Effector memory CD8-positive, alpha-beta T cell (primary cell): ENCODE measurements around the gene SLC34A1.
"Not testable (repeated sequence)": the region's sequence is repeated elsewhere in the genome, so short reads cannot be mapped to it uniquely, and the experiment has no call there.

ENCODE experiments used
- ATAC-seq: fragments of 150-1000 bp; cut with Tn5 transposase; replicated peaks from 2 replicates; pipeline ENCODE4 v1.10.0; 2021; ENCODE audit warnings: mild to moderate bottlenecking, moderate library complexity
- DNase-seq, 3 experiments: peaks; one replicate each; pipeline ENCODE4 v3.0.0; 2021
- H3K27ac Mint-ChIP-seq, 2 donors: one replicate each; pipeline ENCODE4 v1.8.0; 2022; ENCODE audit warnings: mild to moderate bottlenecking in 2 of 2, mixed read lengths in 2 of 2, moderate library complexity in 2 of 2
- H3K27me3 Mint-ChIP-seq, 2 donors: one replicate each; pipeline ENCODE4 v1.8.0; 2022; ENCODE audit warnings: mixed read lengths in 2 of 2
- H3K36me3 Mint-ChIP-seq: one replicate; pipeline ENCODE4 v1.8.0; 2022; ENCODE audit warnings: mild to moderate bottlenecking, moderate library complexity, mixed read lengths; ENCODE audit not compliant: insufficient read depth
- H3K4me1 Mint-ChIP-seq, 2 donors: one replicate each; pipeline ENCODE4 v1.8.0; 2022; ENCODE audit warnings: low read depth in 2 of 2, mixed read lengths in 2 of 2
- H3K4me3 Mint-ChIP-seq, 2 donors: one replicate each; pipeline ENCODE4 v1.8.0; 2022; ENCODE audit warnings: mild to moderate bottlenecking in 2 of 2, mixed read lengths in 2 of 2, moderate library complexity in 2 of 2
- H3K9me3 Mint-ChIP-seq, 2 donors: one replicate each; pipeline ENCODE4 v1.8.0; 2022; ENCODE audit warnings: mixed read lengths in 2 of 2

Gene SLC34A1

GRCh38 chr5:177358370-177358819, 25.8 kb upstream of the SLC34A1 start:
- no peak for ATAC-seq
- no peak for DNase-seq
- peak overlapping the region; percentile 87 to 96 for H3K4me3 Mint-ChIP-seq
- H3K27me3 Mint-ChIP-seq, result no peaks in the 10 kb centered on the region
- no peaks in the 10 kb centered on the region for H3K9me3 Mint-ChIP-seq
- H3K36me3 Mint-ChIP-seq, result peaks cover 29% of the 10 kb centered on the region
- peak overlapping the region; percentile 92 to 98 for H3K27ac Mint-ChIP-seq
- peaks cover 65 to 69% of the 10 kb centered on the region in 2 donors for H3K4me1 Mint-ChIP-seq

GRCh38 chr5:177359451-177359851, 24.8 kb upstream of the SLC34A1 start:
- DNase-seq (no peak), ATAC-seq (no peak)
- H3K4me1 Mint-ChIP-seq, result peaks cover 70 to 71% of the 10 kb centered on the region in 2 donors
- peak overlapping the region; percentile 87 to 96 for H3K4me3 Mint-ChIP-seq
- H3K27ac Mint-ChIP-seq, result peak overlapping the region; percentile 92 to 98
- no peaks in the 10 kb centered on the region for H3K9me3 Mint-ChIP-seq
- no peaks in the 10 kb centered on the region for H3K27me3 Mint-ChIP-seq
- peaks cover 31% of the 10 kb centered on the region for H3K36me3 Mint-ChIP-seq

- H3K4me1 Mint-ChIP-seq, result peaks cover 68 to 71% of the 10 kb centered on the region in 2 donors
- no peaks in the 10 kb centered on the region for H3K27me3 Mint-ChIP-seq
- ATAC-seq (no peak), DNase-seq (no peak)
- H3K4me3 Mint-ChIP-seq, result peak overlapping the region; percentile 87 to 96
- H3K36me3 Mint-ChIP-seq, result peaks cover 32% of the 10 kb centered on the region
- H3K27ac Mint-ChIP-seq, result peak overlapping the region; percentile 92 to 98
- H3K9me3 Mint-ChIP-seq, result no peaks in the 10 kb centered on the region
These were observed 24.4 kb upstream of the SLC34A1 start for GRCh38 chr5:177359860-177360259.

GRCh38 chr5:177360740-177361139, 23.5 kb upstream of the SLC34A1 start:
- Mint-ChIP-seq H3K4me1 (peaks cover 65% of the 10 kb centered on the region in 2 donors), H3K27ac (peak overlapping the region in 1 of 2 donors; percentile 92), H3K36me3 (peaks cover 32% of the 10 kb centered on the region), H3K4me3 (peak overlapping the region; percentile 31)
- H3K27me3 Mint-ChIP-seq, ATAC-seq, H3K9me3 Mint-ChIP-seq, DNase-seq: not testable (repeated sequence)

- peak overlapping the region; percentile 85 to 86 for H3K4me3 Mint-ChIP-seq
- peak overlapping the region; percentile 85 to 92 for H3K27ac Mint-ChIP-seq
- peaks cover 32% of the 10 kb centered on the region for H3K36me3 Mint-ChIP-seq
- DNase-seq (no peak), ATAC-seq (no peak)
- H3K4me1 Mint-ChIP-seq, result peaks cover 59 to 60% of the 10 kb centered on the region in 2 donors
- H3K27me3 Mint-ChIP-seq, result no peaks in the 10 kb centered on the region
- no peaks in the 10 kb centered on the region for H3K9me3 Mint-ChIP-seq
These were observed 22.6 kb upstream of the SLC34A1 start for GRCh38 chr5:177361418-177362291.

- Mint-ChIP-seq H3K9me3 (no peaks in the 10 kb centered on the region), H3K27ac (peak overlapping the region; percentile 85 to 92), H3K4me3 (peak overlapping the region; percentile 85 to 86), H3K4me1 (peaks cover 54% of the 10 kb centered on the region in 2 donors), H3K36me3 (peaks cover 32% of the 10 kb centered on the region), H3K27me3 (no peaks in the 10 kb centered on the region)
- DNase-seq (no peak), ATAC-seq (no peak)
These were observed 22.0 kb upstream of the SLC34A1 start for GRCh38 chr5:177362292-177362609.

GRCh38 chr5:177362610-177363507, 21.4 kb upstream of the SLC34A1 start:
- Mint-ChIP-seq H3K27me3 (no peaks in the 10 kb centered on the region), H3K27ac (peak overlapping the region; percentile 85 to 92), H3K4me3 (peak overlapping the region; percentile 85 to 86), H3K4me1 (peaks cover 49% of the 10 kb centered on the region in 2 donors), H3K9me3 (no peaks in the 10 kb centered on the region), H3K36me3 (peaks cover 28% of the 10 kb centered on the region)
- peak; percentile 46 to 50 (median 48) for DNase-seq
- ATAC-seq, result peak; percentile 74

GRCh38 chr5:177363565-177363964, 20.7 kb upstream of the SLC34A1 start:
- H3K9me3 Mint-ChIP-seq, result no peaks in the 10 kb centered on the region
- peak overlapping the region; percentile 85 to 86 for H3K4me3 Mint-ChIP-seq
- H3K27me3 Mint-ChIP-seq, result no peaks in the 10 kb centered on the region
- peaks cover 29% of the 10 kb centered on the region for H3K36me3 Mint-ChIP-seq
- H3K4me1 Mint-ChIP-seq, result peaks cover 46 to 51% of the 10 kb centered on the region in 2 donors
- ATAC-seq, result no peak
- peak overlapping the region in 1 of 2 donors; percentile 56 for H3K27ac Mint-ChIP-seq
- no peak for DNase-seq

- peak overlapping the region; percentile 29 to 86 for H3K4me3 Mint-ChIP-seq
- ATAC-seq, result no peak
- peaks cover 37% of the 10 kb centered on the region for H3K36me3 Mint-ChIP-seq
- H3K9me3 Mint-ChIP-seq, result no peaks in the 10 kb centered on the region
- H3K27ac Mint-ChIP-seq, result peak overlapping the region; percentile 56 to 65
- no peak for DNase-seq
- H3K27me3 Mint-ChIP-seq, result no peaks in the 10 kb centered on the region
- H3K4me1 Mint-ChIP-seq, result peaks cover 45 to 51% of the 10 kb centered on the region in 2 donors
These were observed 19.9 kb upstream of the SLC34A1 start for GRCh38 chr5:177364159-177364962.

- H3K4me3 Mint-ChIP-seq, result no peak overlapping the region
- peaks cover 36% of the 10 kb centered on the region for H3K36me3 Mint-ChIP-seq
- H3K27ac Mint-ChIP-seq, result peak overlapping the region; percentile 65 to 72
- no peaks in the 10 kb centered on the region for H3K9me3 Mint-ChIP-seq
- no peaks in the 10 kb centered on the region for H3K27me3 Mint-ChIP-seq
- peaks cover 39 to 41% of the 10 kb centered on the region in 2 donors for H3K4me1 Mint-ChIP-seq
- ATAC-seq, result no peak
- no peak for DNase-seq
These were observed 18.2 kb upstream of the SLC34A1 start for GRCh38 chr5:177365845-177366527.

- H3K36me3 Mint-ChIP-seq, result peaks cover 42% of the 10 kb centered on the region
- no peaks in the 10 kb centered on the region for H3K9me3 Mint-ChIP-seq
- ATAC-seq (no peak), DNase-seq (no peak)
- peak overlapping the region in 1 of 2 donors; percentile 72 for H3K27ac Mint-ChIP-seq
- no peaks in the 10 kb centered on the region for H3K27me3 Mint-ChIP-seq
- H3K4me1 Mint-ChIP-seq, result peaks cover 42 to 44% of the 10 kb centered on the region in 2 donors
- no peak overlapping the region for H3K4me3 Mint-ChIP-seq
These were observed 17.5 kb upstream of the SLC34A1 start for GRCh38 chr5:177366528-177367322.
